IMR-90 (cell line): Measurements from ENCODE around the gene ACSS2. TPM values are rescaled to one million over a fixed set of nuclear protein-coding genes. Genes with fewer than 3 reads are reported as not detected.

Experiments used
- ATAC-seq: fragments of 200-7000 bp; cut with Tn5 transposase; 2 replicates; pipeline ENCODE4 v1.9.1; 2020; ENCODE audit warnings: low read depth, mild to moderate bottlenecking, moderate library complexity
- Bru-seq: library from RNA; stranded (reverse); fragments of 400-500 nt; gene quantifications from one replicate; lab custom pipeline; 2021; lab: Mats Ljungman, UMichigan
- BruChase-seq, 2 experiments: library from RNA; stranded (reverse); fragments of 400-500 nt; gene quantifications; one replicate each; lab custom pipeline; 2021; lab: Mats Ljungman, UMichigan
- BruUV-seq: library from RNA; stranded (reverse); fragments of 400-500 nt; replicated peaks from 2 replicates; lab custom pipeline; 2021; lab: Mats Ljungman, UMichigan
- CTCF ChIA-PET: fragments of 300-600 bp; formaldehyde crosslinking; extraction: SDS; loops from one replicate; lab custom pipeline; 2021; ENCODE audit warnings: antibody characterized with exemption; lab: Yijun Ruan, JAX
- POLR2A ChIA-PET: fragments of 300-600 bp; sonication (Branson Sonifier 250); formaldehyde crosslinking; loops from one replicate; lab custom pipeline; 2022; ENCODE audit warnings: antibody characterized with exemption; ENCODE audit not compliant: unreplicated experiment; lab: Charles Lee
- DNase-seq: peaks from one replicate; pipeline ENCODE4 v3.0.0; 2013
- H2AFZ ChIP-seq: replicated peaks from 2 replicates; pipeline ENCODE3; 2013; ENCODE audit warnings: low read length, mild to moderate bottlenecking; ENCODE audit not compliant: poor library complexity
- H2AK5ac ChIP-seq: 2 replicates; pipeline ENCODE4 v1.6.1; 2013; ENCODE audit warnings: low read depth, low read length, inconsistent platforms
- H2AK9ac ChIP-seq: replicated peaks from 2 replicates; pipeline ENCODE3; 2013; ENCODE audit warnings: mild to moderate bottlenecking, low read depth, low read length, moderate library complexity; ENCODE audit not compliant: poor library complexity
- H2BK120ac ChIP-seq: 2 replicates; pipeline ENCODE4 v1.6.1; 2013; ENCODE audit warnings: low read depth, low read length, inconsistent platforms
- H2BK15ac ChIP-seq: 3 replicates; pipeline ENCODE4 v1.6.1; 2013; ENCODE audit warnings: low read depth, low read length, inconsistent platforms
- H2BK20ac ChIP-seq: 2 replicates; pipeline ENCODE4 v1.6.1; 2013; ENCODE audit warnings: low read depth, mild to moderate bottlenecking, inconsistent platforms, low read length, moderate library complexity
- H2BK5ac ChIP-seq: 2 replicates; pipeline ENCODE4 v1.6.1; 2013; ENCODE audit warnings: mild to moderate bottlenecking, low read depth, low read length, inconsistent platforms; ENCODE audit not compliant: poor library complexity, severe bottlenecking
- H3K14ac ChIP-seq: replicated peaks from 2 replicates; pipeline ENCODE4 v1.6.1; 2013; ENCODE audit warnings: low read depth, low read length, inconsistent platforms
- H3K18ac ChIP-seq: 2 replicates; pipeline ENCODE4 v1.6.1; 2013; ENCODE audit warnings: low read depth, low read length, control low read depth
- H3K23ac ChIP-seq: 2 replicates; pipeline ENCODE4 v1.6.1; 2013; ENCODE audit warnings: low read depth, low read length, inconsistent platforms
- H3K27ac ChIP-seq: 2 replicates; pipeline ENCODE4 v1.5.1; 2013; ENCODE audit warnings: mild to moderate bottlenecking, control low read depth, low read length; ENCODE audit not compliant: insufficient read depth
- H3K27me3 ChIP-seq: 2 replicates; pipeline ENCODE4 v1.6.1; 2013; ENCODE audit warnings: low read length; ENCODE audit not compliant: control insufficient read depth, insufficient read depth
- H3K36me3 ChIP-seq: 2 replicates; pipeline ENCODE4 v1.6.1; 2013; ENCODE audit warnings: low read length, mixed read lengths; ENCODE audit not compliant: control insufficient read depth, insufficient read depth
- H3K4ac ChIP-seq: 2 replicates; pipeline ENCODE4 v1.6.1; 2013; ENCODE audit warnings: low read depth, low read length, inconsistent platforms
- H3K4me1 ChIP-seq: 2 replicates; pipeline ENCODE4 v1.6.1; 2013; ENCODE audit warnings: low read length, mixed read lengths; ENCODE audit not compliant: control insufficient read depth, insufficient read depth
- H3K4me2 ChIP-seq: 2 replicates; pipeline ENCODE4 v1.6.1; 2013; ENCODE audit warnings: low read depth, mild to moderate bottlenecking, control low read depth, low read length, moderate library complexity
- H3K4me3 ChIP-seq: 2 replicates; pipeline ENCODE4 v1.5.1; 2013; ENCODE audit warnings: low read depth, mild to moderate bottlenecking, control low read depth, low read length, moderate library complexity; ENCODE audit not compliant: insufficient read depth
- H3K56ac ChIP-seq: 2 replicates; pipeline ENCODE4 v1.6.1; 2013; ENCODE audit warnings: low read length, inconsistent platforms; ENCODE audit not compliant: insufficient read depth; ENCODE audit errors: extremely low read depth
- H3K79me1 ChIP-seq, 2 experiments: 2 replicates each; pipeline ENCODE4 v1.6.1; 2013; ENCODE audit warnings: low read length in 2 of 2, inconsistent platforms in 1 of 2, low read depth in 1 of 2
- H3K9ac ChIP-seq: 2 replicates; pipeline ENCODE4 v1.6.1; 2013; ENCODE audit warnings: low read depth, low read length, control low read depth
- H3K9me1 ChIP-seq: 2 replicates; pipeline ENCODE4 v1.6.1; 2013; ENCODE audit warnings: low read length, inconsistent platforms; ENCODE audit not compliant: insufficient read depth
- H3K9me3 ChIP-seq: 2 replicates; pipeline ENCODE4 v1.6.1; 2013; ENCODE audit warnings: low read length; ENCODE audit not compliant: control insufficient read depth, insufficient read depth
- H4K20me1 ChIP-seq: 2 replicates; pipeline ENCODE4 v1.6.1; 2013; ENCODE audit warnings: low read length, inconsistent platforms; ENCODE audit not compliant: insufficient read depth
- H4K5ac ChIP-seq: 2 replicates; pipeline ENCODE4 v1.6.1; 2013; ENCODE audit warnings: mild to moderate bottlenecking, low read depth, low read length, control low read depth
- H4K8ac ChIP-seq, 2 experiments: 2 replicates each; pipeline ENCODE4 v1.6.1; 2013; ENCODE audit warnings: low read depth in 2 of 2, low read length in 2 of 2, control low read depth in 1 of 2, inconsistent platforms in 1 of 2
- H4K91ac ChIP-seq: 2 replicates; pipeline ENCODE4 v1.6.1; 2013; ENCODE audit warnings: low read depth, low read length, inconsistent platforms; ENCODE audit not compliant: insufficient read depth
- CEBPB ChIP-seq: IDR thresholded peaks from 2 replicates; pipeline ENCODE4 v1.6.1; 2012; ENCODE audit warnings: low read depth, low read length, improper control_type of control experiment
- CHD1 ChIP-seq: IDR thresholded peaks from 2 replicates; pipeline ENCODE4 v1.6.1; 2012; ENCODE audit warnings: low read depth, low read length, improper control_type of control experiment
- FOS ChIP-seq: fragments of 150-350 bp; IDR thresholded peaks from 2 replicates; pipeline ENCODE4 v1.6.1; 2016; ENCODE audit warnings: low read depth, low read length
- MAZ ChIP-seq: IDR thresholded peaks from 2 replicates; pipeline ENCODE4 v1.6.1; 2012; ENCODE audit warnings: low read depth, mild to moderate bottlenecking, low read length, improper control_type of control experiment, moderate library complexity, borderline replicate concordance
- NFE2L2 ChIP-seq: fragments of 150-350 bp; IDR thresholded peaks from 2 replicates; pipeline ENCODE4 v1.6.1; 2016; ENCODE audit warnings: low read depth, mild to moderate bottlenecking, low read length
- POLR2A ChIP-seq: IDR thresholded peaks from 2 replicates; pipeline ENCODE4 v1.6.1; 2012; ENCODE audit warnings: mild to moderate bottlenecking, low read depth, low read length
- WGBS, 2 experiments: methylation state at CpG; one replicate each; pipeline versions ENCODE4 v1.1.5 to v1.1.7; 2013; ENCODE audit warnings: missing lambda C conversion rate in 2 of 2; ENCODE audit not compliant: insufficient read length in 1 of 2; ENCODE audit errors: extremely low coverage in 2 of 2; 5-methylcytosine and 5-hydroxymethylcytosine counted together
- dilution Hi-C: fragments of 300-500 bp; cut with HindIII; formaldehyde crosslinking; loops from one replicate; pipeline ENCODE4 v1.14.3; 2018; ENCODE audit warnings: low sequenced_read_pairs; ENCODE audit not compliant: unreplicated experiment
- in situ Hi-C: fragments of 300-500 bp; cut with MboI; formaldehyde crosslinking; loops from 3 replicates; pipeline ENCODE4 v1.14.3; 2019; ENCODE audit warnings: low sequenced_read_pairs, inconsistent platforms, mixed read lengths
- intact Hi-C: fragments of 100-400 bp; cut with micrococcal nuclease; formaldehyde crosslinking; loops from 2 replicates; pipeline ENCODE4 v1.10.0; 2022
- long read RNA-seq: library from polyadenylated mRNA; unstranded; transcript quantifications from one replicate; pipeline ENCODE4 v2.0.0, GENCODE V29; 2021; ENCODE audit not compliant: unreplicated experiment
- polyA plus RNA-seq, 3 experiments: library from polyadenylated mRNA; depleted of rRNA; stranded (reverse); fragments of >200 nt; gene quantifications; 2 replicates each; pipeline ENCODE4 v1.2.3, GENCODE V29; 2012; ENCODE audit warnings: low replicate concordance in 1 of 3
- total RNA-seq: library from RNA; depleted of rRNA; stranded (reverse); fragments of >200 nt; gene quantifications from 2 replicates; pipeline ENCODE4 v1.2.3, GENCODE V29; 2012; rRNA removed
- TF ChIP-seq, protein P1 (sequence below): conservative IDR thresholded peaks from 2 replicates; pipeline ENCODE4 v1.5.1; 2012; ENCODE audit warnings: mild to moderate bottlenecking, low read depth, low read length, improper control_type of control experiment
- TF ChIP-seq, protein P2 (sequence below): fragments of 150-350 bp; IDR thresholded peaks from 2 replicates; pipeline ENCODE4 v1.6.1; 2016; ENCODE audit warnings: low read depth, mild to moderate bottlenecking, low read length, moderate library complexity, borderline replicate concordance

ACSS2 gene, protein sequence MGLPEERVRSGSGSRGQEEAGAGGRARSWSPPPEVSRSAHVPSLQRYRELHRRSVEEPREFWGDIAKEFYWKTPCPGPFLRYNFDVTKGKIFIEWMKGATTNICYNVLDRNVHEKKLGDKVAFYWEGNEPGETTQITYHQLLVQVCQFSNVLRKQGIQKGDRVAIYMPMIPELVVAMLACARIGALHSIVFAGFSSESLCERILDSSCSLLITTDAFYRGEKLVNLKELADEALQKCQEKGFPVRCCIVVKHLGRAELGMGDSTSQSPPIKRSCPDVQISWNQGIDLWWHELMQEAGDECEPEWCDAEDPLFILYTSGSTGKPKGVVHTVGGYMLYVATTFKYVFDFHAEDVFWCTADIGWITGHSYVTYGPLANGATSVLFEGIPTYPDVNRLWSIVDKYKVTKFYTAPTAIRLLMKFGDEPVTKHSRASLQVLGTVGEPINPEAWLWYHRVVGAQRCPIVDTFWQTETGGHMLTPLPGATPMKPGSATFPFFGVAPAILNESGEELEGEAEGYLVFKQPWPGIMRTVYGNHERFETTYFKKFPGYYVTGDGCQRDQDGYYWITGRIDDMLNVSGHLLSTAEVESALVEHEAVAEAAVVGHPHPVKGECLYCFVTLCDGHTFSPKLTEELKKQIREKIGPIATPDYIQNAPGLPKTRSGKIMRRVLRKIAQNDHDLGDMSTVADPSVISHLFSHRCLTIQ
- total RNA-seq (38.9 and 46.4 TPM in 2 replicates), polyA plus RNA-seq (2012; rRNA removed) (26.9 and 27.1 TPM in 2 replicates), Bru-seq, nascent RNA (percentile 75 among the genes with signal in this experiment), BruChase-seq, experiment 1, labeled RNA remaining after a 6-hour chase (percentile 87 among the genes with signal in this experiment), BruChase-seq, experiment 2, labeled RNA remaining after a 2-hour chase (percentile 85 among the genes with signal in this experiment)
- polyA plus RNA-seq (2012; cell fraction: cytosol; rRNA removed): 20.5 and 21.4 TPM in 2 replicates
- 67.9 and 79.4 TPM in 2 replicates for polyA plus RNA-seq (2012; cell fraction: nucleus; rRNA removed; ENCODE audit: low replicate concordance)
- long read RNA-seq, transcript ACSS2-202 (18 exons, 3,065 nt): major isoform, 35 of 52 reads
- long read RNA-seq, partial matches to known transcripts: 9 of 52 reads
- long read RNA-seq, other reads (novel, unspliced or antisense): 8 of 52 reads

DNA sequence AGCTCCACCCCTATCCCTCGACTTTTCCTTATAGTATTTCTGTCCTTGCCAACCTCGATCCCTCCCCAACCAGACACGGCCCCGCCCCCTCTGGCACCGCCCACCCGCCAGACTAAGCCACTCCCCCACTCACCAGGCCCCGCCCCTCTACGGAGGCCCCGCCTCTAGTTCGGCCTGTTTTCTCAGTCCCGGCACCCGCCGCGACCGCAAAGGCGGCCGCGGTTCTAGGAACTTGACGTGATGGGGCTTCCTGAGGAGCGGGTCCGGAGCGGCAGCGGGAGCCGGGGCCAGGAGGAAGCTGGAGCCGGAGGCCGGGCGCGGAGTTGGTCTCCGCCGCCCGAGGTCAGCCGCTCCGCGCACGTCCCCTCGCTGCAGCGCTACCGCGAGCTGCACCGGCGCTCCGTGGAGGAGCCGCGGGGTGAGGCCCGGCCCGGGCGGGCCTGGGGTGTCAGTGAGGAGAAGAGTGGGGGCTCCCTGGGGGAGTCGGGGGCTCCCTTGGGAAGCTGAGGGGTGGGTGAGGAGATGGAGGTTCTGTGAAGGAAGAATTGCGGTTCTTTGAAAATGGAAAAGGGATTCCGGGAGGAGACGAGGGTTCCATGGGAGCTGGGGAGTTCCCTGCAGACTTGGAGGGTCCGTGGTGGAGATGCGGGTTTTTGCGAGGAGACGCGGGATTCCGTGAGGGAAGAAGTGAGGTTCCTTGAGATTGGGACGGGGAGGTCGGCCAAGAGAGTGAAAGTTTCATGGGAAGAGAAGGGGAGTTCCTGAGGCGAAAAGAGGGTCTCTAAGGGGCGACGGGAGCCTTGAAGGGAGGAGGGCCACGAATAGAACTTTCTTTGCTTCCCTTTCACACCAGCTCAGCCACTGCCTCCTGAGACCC is at the start of gene ACSS2:
Gene ACSS2, plus strand, starts transcription at position 207 of the 877 bp plus-strand sequence. Its CDS starts 34 bp downstream, at position 241.
- Histone ChIP-seq H2BK5ac (peak within 1 kb of the TSS; percentile 33), H2AK9ac (peak within 1 kb of the TSS; percentile 95), H3K14ac (peak within 1 kb of the TSS; percentile 92), H4K20me1 (peaks cover 3% of the 10 kb centered on the region; the same call in 1 of the 2 replicates), H2AK5ac (peak within 1 kb of the TSS; percentile 50), H2BK15ac (peak within 1 kb of the TSS; percentile 30; the same call in 1 of the 3 replicates), H2BK20ac (peak within 1 kb of the TSS; percentile 29; the same call in 1 of the 2 replicates), H3K9ac (peak within 1 kb of the TSS; percentile 64), H3K4me2 (peak within 1 kb of the TSS; percentile 99), H3K79me1 (peaks cover 12 to 41% of the 10 kb centered on the region in 2 experiments), H3K27ac (peak within 1 kb of the TSS; percentile 30), H3K4ac (peak within 1 kb of the TSS; percentile 75), H4K91ac (peak within 1 kb of the TSS; percentile 44), H3K9me3 (no peaks in the 10 kb centered on the region), H4K8ac (peak within 1 kb of the TSS; percentile 55 to 84), H3K27me3 (no peaks in the 10 kb centered on the region), H3K4me3 (peak within 1 kb of the TSS; percentile 67), H3K18ac (peak within 1 kb of the TSS; percentile 43), H2AFZ (peak within 1 kb of the TSS; percentile 93), H3K4me1 (peaks cover 11% of the 10 kb centered on the region), H3K56ac (peak within 1 kb of the TSS; percentile 49; the same call in 1 of the 2 replicates), H3K36me3 (no peaks in the 10 kb centered on the region), H2BK120ac (peak within 1 kb of the TSS; percentile 44), H3K23ac (peak within 1 kb of the TSS; percentile 86; the same call in 1 of the 2 replicates), H3K9me1 (peaks cover 20% of the 10 kb centered on the region), H4K5ac (peak within 1 kb of the TSS; percentile 8)
- dilution Hi-C loops: no loop called here
- ChIA-PET POLR2A (interaction anchor here (0.6 kb wide), 2 partner anchors 36 to 61 kb away, joined by 8 read pairs; no protein-coding TSS in a partner anchor), CTCF (interaction anchor here (1.2 to 2.9 kb wide), 3 partner anchors 10 to 75 kb away, joined by 4 to 19 read pairs (median 5); no protein-coding TSS in a partner anchor)
- DNase-seq (peak; percentile 97), ATAC-seq (peak; percentile 88)
- in situ Hi-C loops: no loop called here
- BruUV-seq: no TSS peak
- 0% methylated on average over 36 of the region's 63 CpGs; no CpG with 5 or more reads in 1 of the 2 experiments for WGBS, 2 experiments
- intact Hi-C loops: loop anchor here (1.0 to 10.0 kb wide), 3 partner anchors 72 to 398 kb away; partner anchors contain the start of gene MMP24OS
- TF ChIP-seq CEBPB: no peak
- TF ChIP-seq FOS: no peak
- peak; percentile 25; the same call in 1 of the 2 replicates for TF ChIP-seq MAZ
- TF ChIP-seq CHD1: no peak
- TF ChIP-seq, protein P1, sequence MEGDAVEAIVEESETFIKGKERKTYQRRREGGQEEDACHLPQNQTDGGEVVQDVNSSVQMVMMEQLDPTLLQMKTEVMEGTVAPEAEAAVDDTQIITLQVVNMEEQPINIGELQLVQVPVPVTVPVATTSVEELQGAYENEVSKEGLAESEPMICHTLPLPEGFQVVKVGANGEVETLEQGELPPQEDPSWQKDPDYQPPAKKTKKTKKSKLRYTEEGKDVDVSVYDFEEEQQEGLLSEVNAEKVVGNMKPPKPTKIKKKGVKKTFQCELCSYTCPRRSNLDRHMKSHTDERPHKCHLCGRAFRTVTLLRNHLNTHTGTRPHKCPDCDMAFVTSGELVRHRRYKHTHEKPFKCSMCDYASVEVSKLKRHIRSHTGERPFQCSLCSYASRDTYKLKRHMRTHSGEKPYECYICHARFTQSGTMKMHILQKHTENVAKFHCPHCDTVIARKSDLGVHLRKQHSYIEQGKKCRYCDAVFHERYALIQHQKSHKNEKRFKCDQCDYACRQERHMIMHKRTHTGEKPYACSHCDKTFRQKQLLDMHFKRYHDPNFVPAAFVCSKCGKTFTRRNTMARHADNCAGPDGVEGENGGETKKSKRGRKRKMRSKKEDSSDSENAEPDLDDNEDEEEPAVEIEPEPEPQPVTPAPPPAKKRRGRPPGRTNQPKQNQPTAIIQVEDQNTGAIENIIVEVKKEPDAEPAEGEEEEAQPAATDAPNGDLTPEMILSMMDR: no peak
- TF ChIP-seq POLR2A: peak; percentile 65; the same call in 1 of the 2 replicates
- TF ChIP-seq NFE2L2: no peak
- TF ChIP-seq, protein P2, sequence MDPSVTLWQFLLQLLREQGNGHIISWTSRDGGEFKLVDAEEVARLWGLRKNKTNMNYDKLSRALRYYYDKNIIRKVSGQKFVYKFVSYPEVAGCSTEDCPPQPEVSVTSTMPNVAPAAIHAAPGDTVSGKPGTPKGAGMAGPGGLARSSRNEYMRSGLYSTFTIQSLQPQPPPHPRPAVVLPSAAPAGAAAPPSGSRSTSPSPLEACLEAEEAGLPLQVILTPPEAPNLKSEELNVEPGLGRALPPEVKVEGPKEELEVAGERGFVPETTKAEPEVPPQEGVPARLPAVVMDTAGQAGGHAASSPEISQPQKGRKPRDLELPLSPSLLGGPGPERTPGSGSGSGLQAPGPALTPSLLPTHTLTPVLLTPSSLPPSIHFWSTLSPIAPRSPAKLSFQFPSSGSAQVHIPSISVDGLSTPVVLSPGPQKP: no peak
